ENCODE results near the gene SSBP3. TPM values are rescaled to one million over a fixed set of nuclear protein-coding genes. Genes with fewer than 3 reads are reported as not detected.

Gene SSBP3
- total RNA-seq, 2 experiments from 2014 or later, result 16.5 to 44.9 TPM

DNA sequence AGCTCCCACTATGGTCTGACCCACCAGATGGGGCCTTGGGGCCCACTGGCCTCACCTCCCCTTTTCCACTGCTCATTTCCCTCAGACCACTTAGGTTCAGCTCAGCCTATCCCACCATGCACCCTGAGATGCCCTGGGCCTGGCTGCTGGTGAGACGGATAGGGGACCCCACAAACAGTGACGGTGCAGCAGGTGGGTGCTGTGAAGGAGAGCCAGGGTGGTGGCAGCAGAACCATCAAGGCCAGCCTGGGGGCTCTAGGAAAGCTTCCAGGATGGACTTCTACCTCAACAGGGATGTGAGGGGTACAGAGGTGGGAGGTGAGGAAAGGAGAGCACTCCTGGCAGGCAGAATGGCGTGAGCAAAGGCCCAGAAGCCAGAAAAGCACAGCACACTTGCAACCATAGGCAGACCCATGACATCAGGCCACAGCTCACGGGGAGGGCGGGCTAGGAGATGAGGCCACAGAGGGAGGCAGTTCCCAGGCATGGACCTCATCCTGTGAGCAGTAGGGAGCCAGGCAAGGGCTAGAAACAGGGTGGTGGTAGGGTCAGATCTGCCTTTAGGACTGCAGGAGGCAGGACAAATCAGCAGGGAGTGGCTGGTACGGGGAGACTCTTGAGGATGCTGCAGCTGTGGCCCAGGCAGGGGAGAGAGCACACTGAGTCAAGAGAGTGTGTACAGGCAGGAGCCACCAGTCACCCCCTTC lies 229.4 kb downstream of the SSBP3 start:
- Histone ChIP-seq H3K79me2 (ENCODE audit: insufficient read depth, low read depth, low read length) (no peaks in the 10 kb centered on the region), H3K36me3 (ENCODE audit: insufficient read depth, low read length) (peaks cover 13% of the 10 kb centered on the region), H3K4me3 (ENCODE audit: low read depth, low read length, poor library complexity, severe bottlenecking) (no peak overlapping the region), H3K9me2 (ENCODE audit: insufficient read depth, low read length) (no peaks in the 10 kb centered on the region), H3K4me1 (ENCODE audit: insufficient read depth, low read length, poor library complexity, severe bottlenecking) (no peaks in the 10 kb centered on the region), H2AFZ (ENCODE audit: low read length) (no peak overlapping the region), H3K4me2 (ENCODE audit: low read length) (no peak overlapping the region), H4K20me1 (ENCODE audit: insufficient read depth, low read length) (no peaks in the 10 kb centered on the region), H3K9me3 (ENCODE audit: low read length) (no peaks in the 10 kb centered on the region), H3K27ac (ENCODE audit: low read depth, low read length, poor library complexity, severe bottlenecking) (no peak overlapping the region)
- DNase-seq (ENCODE audit: low spot score), result no peak
- ChIA-PET CTCF (ENCODE audit: unreplicated experiment) (interaction anchor here (0.6 kb wide), 1 partner anchor 9 kb away, joined by 3 read pairs; no protein-coding TSS in a partner anchor), POLR2A (interaction anchor here (0.5 kb wide), 1 partner anchor 12 kb away, joined by 3 read pairs; no protein-coding TSS in a partner anchor)
- TF ChIP-seq, protein P1, sequence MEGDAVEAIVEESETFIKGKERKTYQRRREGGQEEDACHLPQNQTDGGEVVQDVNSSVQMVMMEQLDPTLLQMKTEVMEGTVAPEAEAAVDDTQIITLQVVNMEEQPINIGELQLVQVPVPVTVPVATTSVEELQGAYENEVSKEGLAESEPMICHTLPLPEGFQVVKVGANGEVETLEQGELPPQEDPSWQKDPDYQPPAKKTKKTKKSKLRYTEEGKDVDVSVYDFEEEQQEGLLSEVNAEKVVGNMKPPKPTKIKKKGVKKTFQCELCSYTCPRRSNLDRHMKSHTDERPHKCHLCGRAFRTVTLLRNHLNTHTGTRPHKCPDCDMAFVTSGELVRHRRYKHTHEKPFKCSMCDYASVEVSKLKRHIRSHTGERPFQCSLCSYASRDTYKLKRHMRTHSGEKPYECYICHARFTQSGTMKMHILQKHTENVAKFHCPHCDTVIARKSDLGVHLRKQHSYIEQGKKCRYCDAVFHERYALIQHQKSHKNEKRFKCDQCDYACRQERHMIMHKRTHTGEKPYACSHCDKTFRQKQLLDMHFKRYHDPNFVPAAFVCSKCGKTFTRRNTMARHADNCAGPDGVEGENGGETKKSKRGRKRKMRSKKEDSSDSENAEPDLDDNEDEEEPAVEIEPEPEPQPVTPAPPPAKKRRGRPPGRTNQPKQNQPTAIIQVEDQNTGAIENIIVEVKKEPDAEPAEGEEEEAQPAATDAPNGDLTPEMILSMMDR (conservative IDR thresholded peaks at IDR 0.05; ENCODE audit: low read length), result no peak
- no peak for TF ChIP-seq EZH2phosphoT487 (IDR thresholded peaks at IDR 0.05; ENCODE audit: borderline replicate concordance, low read depth, low read length)
- intact Hi-C loops (cut with micrococcal nuclease; ENCODE audit: unreplicated experiment), result no loop called here
- BruUV-seq (replicated peaks), result no TSS peak

Other genes starting within 250 kb of the SSBP3 start
- 10.1 and 10.4 TPM in 2 replicates for gene CYB5RL, start 206.4 kb downstream of the SSBP3 start, total RNA-seq (2014; rRNA removed; shearing (Covaris generic))
- gene CYB5RL, start 206.4 kb downstream of the SSBP3 start, total RNA-seq (2022), result 20.5 and 20.6 TPM in 2 replicates
- gene MRPL37, start 206.2 kb downstream of the SSBP3 start, total RNA-seq (2014; rRNA removed; shearing (Covaris generic)), result 85.6 and 107 TPM in 2 replicates
- gene MRPL37, start 206.2 kb downstream of the SSBP3 start, total RNA-seq (2022), result 121 and 126 TPM in 2 replicates
- gene ACOT11, start 141.8 kb upstream of the SSBP3 start, total RNA-seq (2014; rRNA removed; shearing (Covaris generic)), result not detected in 2 replicates
- gene ACOT11, start 141.8 kb upstream of the SSBP3 start, total RNA-seq (2022), result 0.33 TPM in 1 of 2 replicates, not detected in the other
- not detected in 2 replicates for gene FAM151A, start 217.1 kb upstream of the SSBP3 start, total RNA-seq (2014; rRNA removed; shearing (Covaris generic))
- gene FAM151A, start 217.1 kb upstream of the SSBP3 start, total RNA-seq (2022), result not detected in 2 replicates
- not detected in 2 replicates for gene MROH7, start 235.4 kb upstream of the SSBP3 start, total RNA-seq (2014; rRNA removed; shearing (Covaris generic))
- not detected in 2 replicates for gene MROH7, start 235.4 kb upstream of the SSBP3 start, total RNA-seq (2022)